C1 segment of cervical spinal cord (tissue), 14 donors: ENCODE results near the gene ETS1.

Experiments
- DNase-seq, 14 donors: peaks; one replicate each; lab custom pipeline; 2025; lab: John Stamatoyannopoulos, UW

The ETS1 gene

GRCh38 chr11:128501632-128502549 is 85.5 kb downstream of the ETS1 start:
- peak in 1 of 14 donors; percentile 29 for DNase-seq

- no peak for DNase-seq
These were observed 86.3 kb downstream of the ETS1 start for GRCh38 chr11:128501008-128501407.

GRCh38 chr11:128500493-128500892 is 86.9 kb downstream of the ETS1 start:
- no peak for DNase-seq

- DNase-seq = no peak
These were observed 87.6 kb downstream of the ETS1 start for GRCh38 chr11:128499613-128500253.

GRCh38 chr11:128498721-128499245 is 88.6 kb downstream of the ETS1 start:
- DNase-seq = no peak

GRCh38 chr11:128497776-128498095 is 89.6 kb downstream of the ETS1 start:
- DNase-seq = no peak

- no peak for DNase-seq
These were observed 90.1 kb downstream of the ETS1 start for GRCh38 chr11:128497061-128497775.

GRCh38 chr11:128496692-128497060 is 90.7 kb downstream of the ETS1 start:
- no peak for DNase-seq

- no peak for DNase-seq
These were observed 91.1 kb downstream of the ETS1 start for GRCh38 chr11:128496249-128496648.

- DNase-seq = no peak
These were observed 92.7 kb downstream of the ETS1 start for GRCh38 chr11:128494418-128495332.

GRCh38 chr11:128493570-128493965 is 93.8 kb downstream of the ETS1 start:
- no peak for DNase-seq

GRCh38 chr11:128492903-128493569 is 94.3 kb downstream of the ETS1 start:
- DNase-seq = peak in 2 of 14 donors; percentile 10 to 18

GRCh38 chr11:128492461-128492860 is 94.9 kb downstream of the ETS1 start:
- DNase-seq = no peak

- DNase-seq = no peak
These were observed 96.0 kb downstream of the ETS1 start for GRCh38 chr11:128491195-128491936.

- DNase-seq = no peak
These were observed 97.3 kb downstream of the ETS1 start for GRCh38 chr11:128490092-128490491.

GRCh38 chr11:128488471-128488870 is 98.9 kb downstream of the ETS1 start:
- DNase-seq = no peak

- DNase-seq = no peak
These were observed 99.4 kb downstream of the ETS1 start for GRCh38 chr11:128487978-128488377.

- DNase-seq = no peak
These were observed 103.2 kb downstream of the ETS1 start for GRCh38 chr11:128484172-128484571.

- DNase-seq = no peak
These were observed 104.1 kb downstream of the ETS1 start for GRCh38 chr11:128483211-128483788.
